RCC 7860 (cell line): ENCODE results near the gene ARHGAP33.

Experiments used
- DNase-seq: peaks from one replicate; pipeline ENCODE4 v3.0.0-alpha.2; 2015; ENCODE audit warnings: low spot score
- FAIRE-seq: peaks from 2 replicates; lab custom pipeline; 2012; peaks lifted over from hg19 to GRCh38; lab: Jason Lieb, UNC

Gene ARHGAP33

GRCh38 chr19:35777086-35777841 lies 1.9 kb downstream of the ARHGAP33 start:
- FAIRE-seq (no peak), DNase-seq (no peak)

DNA sequence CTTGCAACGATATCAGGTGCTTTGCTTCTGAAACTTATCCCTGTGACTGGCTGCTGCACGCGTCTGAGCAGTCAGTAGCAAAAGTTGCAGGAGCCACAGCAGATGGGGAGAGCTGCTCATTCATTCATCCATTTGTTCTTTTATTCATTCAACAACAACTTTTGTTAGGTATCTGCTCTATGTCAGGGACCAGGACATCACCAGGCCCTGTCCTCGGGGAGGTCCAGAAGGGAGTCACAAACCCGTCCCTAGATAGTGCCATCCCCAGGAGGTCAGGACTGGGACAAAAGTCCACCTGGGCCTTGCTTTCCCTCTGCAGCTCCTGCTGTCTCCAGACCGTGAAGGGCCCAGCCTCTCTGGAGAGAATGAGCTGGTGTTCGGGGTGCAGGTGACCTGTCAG lies 2.6 kb downstream of the ARHGAP33 start:
- FAIRE-seq (no peak), DNase-seq (no peak)

GRCh38 chr19:35779033-35779432 lies 3.7 kb downstream of the ARHGAP33 start:
- FAIRE-seq = no peak
- DNase-seq = no peak

DNA sequence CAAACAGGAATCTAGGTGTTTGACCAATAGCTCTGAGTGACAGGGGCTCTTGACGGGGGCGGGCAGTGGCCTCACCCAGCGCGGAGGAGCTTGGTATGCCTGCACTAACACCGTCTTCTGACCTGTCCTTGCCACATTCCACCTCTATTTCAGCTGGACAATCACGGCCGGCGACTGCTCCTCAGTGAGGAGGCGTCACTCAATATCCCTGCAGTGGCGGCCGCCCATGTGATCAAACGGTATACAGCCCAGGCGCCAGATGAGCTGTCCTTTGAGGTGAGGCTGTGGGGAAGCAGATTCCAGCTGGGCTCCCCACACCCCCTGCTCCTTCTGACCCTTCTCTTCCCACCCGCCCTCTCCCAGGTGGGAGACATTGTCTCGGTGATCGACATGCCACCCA lies 4.7 kb downstream of the ARHGAP33 start:
- DNase-seq = no peak
- FAIRE-seq = no peak

- DNase-seq (no peak), FAIRE-seq (no peak)
These were observed 5.4 kb downstream of the ARHGAP33 start for GRCh38 chr19:35780717-35781116.

DNA sequence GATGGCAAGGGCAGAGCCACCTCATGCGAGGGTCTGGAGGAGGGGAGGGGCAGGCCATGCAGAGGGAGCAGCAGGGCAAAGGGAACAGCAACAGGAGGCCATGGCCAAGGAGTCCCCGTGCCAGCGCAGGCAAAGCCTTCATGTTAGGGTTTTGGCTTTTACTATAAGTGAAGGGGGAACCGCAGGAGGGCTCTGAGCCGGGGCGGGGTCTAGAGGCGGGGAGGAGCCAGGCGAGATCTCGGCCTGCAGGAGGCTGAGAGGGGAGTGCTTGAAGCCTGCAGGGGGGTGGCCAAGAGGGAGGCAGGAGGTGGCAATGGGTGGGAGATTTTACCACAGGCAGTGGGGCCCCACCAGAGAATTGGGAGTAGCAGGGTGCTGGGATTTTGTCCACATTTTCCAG lies 6.3 kb downstream of the ARHGAP33 start:
- DNase-seq (no peak), FAIRE-seq (no peak)

DNA sequence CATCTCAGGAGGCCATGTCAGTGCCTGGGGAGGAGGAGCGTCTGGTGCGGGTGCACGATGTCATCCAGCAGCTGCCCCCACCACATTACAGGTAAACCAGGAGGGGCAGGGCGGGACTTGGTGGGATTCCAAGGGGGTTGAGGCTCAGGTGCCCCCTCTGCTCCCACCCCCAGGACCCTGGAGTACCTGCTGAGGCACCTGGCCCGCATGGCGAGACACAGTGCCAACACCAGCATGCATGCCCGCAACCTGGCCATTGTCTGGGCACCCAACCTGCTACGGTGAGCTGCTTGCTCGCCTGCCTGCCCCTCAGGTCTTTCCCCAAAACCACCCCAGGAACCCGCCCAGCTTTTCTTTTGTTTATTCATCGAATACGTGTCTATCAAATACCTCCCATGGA lies 7.2 kb downstream of the ARHGAP33 start:
- FAIRE-seq (no peak), DNase-seq (no peak)

- DNase-seq = no peak
- no peak for FAIRE-seq
These were observed 8.4 kb downstream of the ARHGAP33 start for GRCh38 chr19:35783469-35784434.

DNA sequence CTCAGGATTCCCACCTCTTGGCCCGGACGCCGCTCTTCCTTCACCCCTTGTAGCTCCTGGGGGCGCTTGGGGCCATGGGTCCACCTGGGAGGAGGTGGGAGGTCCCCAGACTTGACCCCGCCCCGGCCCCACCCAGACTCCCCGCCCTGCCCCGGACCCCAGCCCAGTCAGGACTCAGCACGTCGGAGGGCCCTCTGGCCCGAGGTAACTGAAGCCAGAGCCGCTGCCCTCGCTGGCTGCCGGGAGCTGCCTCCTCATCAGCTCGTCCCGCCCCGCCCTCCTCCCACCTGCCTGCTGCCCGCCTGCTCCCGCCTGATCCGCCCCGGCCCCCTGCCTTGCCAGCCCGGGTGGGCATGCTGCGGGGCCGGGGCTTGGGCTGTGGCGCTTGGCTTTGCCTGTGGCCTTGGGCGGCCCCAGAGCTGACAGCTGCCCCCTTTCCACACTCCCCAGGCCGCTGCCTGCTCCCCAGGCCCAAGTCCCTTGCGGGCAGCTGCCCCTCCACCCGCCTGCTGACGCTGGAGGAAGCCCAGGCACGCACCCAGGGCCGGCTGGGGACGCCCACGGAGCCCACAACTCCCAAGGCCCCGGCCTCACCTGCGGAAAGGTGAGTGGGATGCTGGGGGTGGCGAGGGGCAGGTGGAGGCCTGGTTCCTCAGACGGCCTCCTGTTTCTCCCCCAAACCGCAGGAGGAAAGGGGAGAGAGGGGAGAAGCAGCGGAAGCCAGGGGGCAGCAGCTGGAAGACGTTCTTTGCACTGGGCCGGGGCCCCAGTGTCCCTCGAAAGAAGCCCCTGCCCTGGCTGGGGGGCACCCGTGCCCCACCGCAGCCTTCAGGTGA lies 9.4 kb downstream of the ARHGAP33 start:
- FAIRE-seq (no peak), DNase-seq (no peak)

- FAIRE-seq (no peak), DNase-seq (no peak)
These were observed 9.9 kb downstream of the ARHGAP33 start for GRCh38 chr19:35785339-35785627.

- no peak for DNase-seq
- FAIRE-seq = no peak
These were observed 11.2 kb downstream of the ARHGAP33 start for GRCh38 chr19:35786299-35787160.

DNA sequence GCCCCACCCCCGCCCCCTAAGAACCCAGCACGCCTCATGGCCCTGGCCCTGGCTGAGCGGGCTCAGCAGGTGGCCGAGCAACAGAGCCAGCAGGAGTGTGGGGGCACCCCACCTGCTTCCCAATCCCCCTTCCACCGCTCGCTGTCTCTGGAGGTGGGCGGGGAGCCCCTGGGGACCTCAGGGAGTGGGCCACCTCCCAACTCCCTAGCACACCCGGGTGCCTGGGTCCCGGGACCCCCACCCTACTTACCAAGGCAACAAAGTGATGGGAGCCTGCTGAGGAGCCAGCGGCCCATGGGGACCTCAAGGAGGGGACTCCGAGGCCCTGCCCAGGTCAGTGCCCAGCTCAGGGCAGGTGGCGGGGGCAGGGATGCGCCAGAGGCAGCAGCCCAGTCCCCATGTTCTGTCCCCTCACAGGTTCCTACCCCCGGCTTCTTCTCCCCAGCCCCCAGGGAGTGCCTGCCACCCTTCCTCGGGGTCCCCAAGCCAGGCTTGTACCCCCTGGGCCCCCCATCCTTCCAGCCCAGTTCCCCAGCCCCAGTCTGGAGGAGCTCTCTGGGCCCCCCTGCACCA lies 11.9 kb downstream of the ARHGAP33 start:
- no peak for FAIRE-seq
- DNase-seq = no peak

DNA sequence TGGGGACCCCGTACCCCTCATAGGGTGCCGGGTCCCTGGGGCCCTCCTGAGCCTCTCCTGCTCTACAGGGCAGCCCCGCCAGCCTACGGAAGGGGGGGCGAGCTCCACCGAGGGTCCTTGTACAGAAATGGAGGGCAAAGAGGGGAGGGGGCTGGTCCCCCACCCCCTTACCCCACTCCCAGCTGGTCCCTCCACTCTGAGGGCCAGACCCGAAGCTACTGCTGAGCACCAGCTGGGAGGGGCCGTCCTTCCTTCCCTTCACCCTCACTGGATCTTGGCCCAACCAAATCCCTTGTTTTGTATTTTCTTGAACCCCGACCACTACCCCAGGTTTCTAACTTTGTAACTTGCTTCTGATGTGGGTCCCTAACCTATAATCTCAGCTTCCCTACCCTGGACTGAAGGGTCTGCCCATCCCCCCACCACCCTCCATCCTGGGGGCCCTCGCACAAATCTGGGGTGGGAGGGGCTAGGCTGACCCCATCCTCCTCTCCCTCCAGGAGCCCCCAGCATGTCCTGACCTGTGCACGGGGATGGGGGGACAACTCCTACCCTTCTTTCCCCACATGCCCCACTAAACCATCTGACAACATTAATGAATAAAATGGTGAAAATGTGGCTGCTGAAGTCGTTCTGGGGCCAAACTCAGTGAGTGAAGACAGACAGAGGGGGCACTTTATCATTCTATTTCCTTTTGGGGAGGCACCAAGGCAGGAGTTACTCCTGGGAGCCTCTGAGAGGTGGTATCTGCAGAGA lies 13.0 kb downstream of the ARHGAP33 start:
- FAIRE-seq (no peak), DNase-seq (no peak)

DNA sequence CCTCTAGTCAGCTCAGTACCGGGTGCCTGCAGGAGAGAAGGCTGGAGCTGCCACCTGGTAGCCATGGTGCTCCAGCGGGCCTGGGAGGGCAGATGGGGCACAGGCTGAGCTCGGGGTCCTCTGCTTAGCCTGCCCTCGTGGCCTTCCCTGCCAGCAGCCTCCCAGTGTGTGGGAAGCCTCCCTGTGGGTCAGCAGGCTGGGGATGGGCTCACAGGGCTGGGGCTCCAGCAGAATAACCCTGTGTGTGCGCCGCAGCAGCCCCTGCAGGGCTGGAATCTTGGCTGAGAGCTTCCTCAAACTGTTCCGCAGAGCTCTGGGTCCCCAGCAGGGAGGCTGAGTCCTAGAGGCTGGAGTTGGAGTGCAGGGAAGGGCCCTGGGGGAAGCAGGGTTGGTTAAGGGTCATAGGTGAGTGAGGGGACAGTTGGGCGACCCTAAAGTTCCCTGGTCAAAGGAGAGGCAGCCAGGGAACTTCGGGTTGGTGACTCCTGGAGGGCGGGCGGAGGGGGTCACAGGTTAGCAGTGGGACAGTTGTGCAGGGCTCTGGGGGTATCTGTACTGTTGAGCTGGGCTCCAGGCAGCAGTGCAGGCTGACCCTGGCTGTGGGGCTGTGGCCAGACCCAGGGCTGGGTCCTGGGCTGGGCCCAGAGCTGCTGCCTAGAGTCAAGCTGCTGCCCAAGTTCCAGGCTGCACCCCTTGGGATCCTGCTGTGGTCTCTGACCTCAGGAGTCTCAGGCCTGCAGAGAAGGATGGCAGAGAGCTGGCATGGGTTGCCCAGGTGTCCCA lies 14.0 kb downstream of the ARHGAP33 start:
- FAIRE-seq (no peak), DNase-seq (no peak)

DNA sequence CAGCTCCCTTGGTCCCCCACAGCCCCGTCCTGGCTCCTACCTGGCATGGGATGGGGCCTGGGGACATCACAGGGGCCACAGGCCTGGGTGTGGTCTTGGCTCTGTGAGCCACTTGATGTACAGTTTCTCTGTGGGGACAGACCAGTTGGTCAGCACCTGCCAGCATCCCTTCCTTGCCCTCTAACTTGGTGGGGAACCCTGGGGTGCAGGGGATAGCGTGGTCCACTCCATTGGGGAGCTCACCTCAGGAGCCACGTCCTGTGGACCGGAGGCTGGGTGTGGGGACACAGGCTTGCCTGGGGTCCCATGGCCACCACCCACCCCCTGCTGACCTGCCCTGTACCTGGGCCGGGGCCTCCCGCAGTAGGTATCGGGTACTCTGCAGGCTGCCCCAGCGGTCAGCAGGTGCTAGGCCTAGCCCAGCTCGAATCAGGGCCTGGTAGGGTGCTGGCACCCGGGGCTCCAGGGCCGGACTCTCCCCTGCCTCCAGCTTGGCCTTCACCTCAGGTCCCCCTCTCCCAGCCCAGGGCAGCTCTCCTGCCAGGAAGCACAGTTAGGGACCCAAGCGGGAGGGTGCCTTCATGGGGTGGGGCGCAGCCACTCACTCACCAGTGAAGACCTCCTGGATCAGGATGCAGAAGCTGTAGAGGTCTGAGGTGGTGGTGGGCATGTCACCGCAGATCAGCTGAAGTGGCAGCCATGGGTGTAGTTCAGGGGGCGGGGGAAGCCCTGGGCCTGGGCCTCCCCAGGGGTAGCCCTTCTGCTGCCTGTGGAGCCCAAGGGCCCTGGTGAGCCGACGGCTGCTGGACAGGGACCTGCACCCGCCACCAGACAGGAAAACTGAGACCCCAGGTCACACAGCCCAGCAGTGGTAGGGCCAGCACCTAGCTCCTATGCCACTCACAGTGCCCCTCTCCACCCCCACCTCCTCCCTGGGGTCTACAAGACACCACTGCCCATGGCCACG lies 14.9 kb downstream of the ARHGAP33 start:
- DNase-seq = no peak
- no peak for FAIRE-seq

- DNase-seq = no peak
- FAIRE-seq = no peak
These were observed 15.8 kb downstream of the ARHGAP33 start for GRCh38 chr19:35790981-35791813.
